Stimulated activated effector memory CD8-positive, alpha-beta T cell treated with anti-CD3 and anti-CD28 coated beads, Interleukin-12 subunit alpha, Interleukin-12 subunit beta, amount 100 ng/mL, for 72 hours (primary cell): ENCODE data around the gene DCAF6.
A peak's percentile ranks its signal among the peaks of the same experiment; 100 is the strongest.

ENCODE experiments used
- ATAC-seq: fragments of 150-1000 bp; cut with Tn5 transposase; 2 replicates; pipeline ENCODE4 v1.10.0; 2021
- DNase-seq, 2 donors: peaks; one replicate each; pipeline ENCODE4 v3.0.0; 2021 to 2022; ENCODE audit warnings: low spot score in 2 of 2
- H3K27ac Mint-ChIP-seq: one replicate; pipeline ENCODE4 v1.8.0; 2022; ENCODE audit warnings: mild to moderate bottlenecking, mixed read lengths
- H3K36me3 Mint-ChIP-seq: one replicate; pipeline ENCODE4 v1.8.0; 2022; ENCODE audit warnings: mild to moderate bottlenecking, mixed read lengths
- H3K4me1 Mint-ChIP-seq: one replicate; pipeline ENCODE4 v1.8.0; 2022; ENCODE audit warnings: mixed read lengths
- H3K4me3 Mint-ChIP-seq: one replicate; pipeline ENCODE4 v1.8.0; 2022; ENCODE audit warnings: mild to moderate bottlenecking, mixed read lengths
- H3K9me3 Mint-ChIP-seq: one replicate; pipeline ENCODE4 v1.8.0; 2022; ENCODE audit warnings: mixed read lengths

DCAF6 gene

GRCh38 chr1:167934426-167935215 lies 1.9 kb upstream of the DCAF6 start:
- peak overlapping the region; percentile 93 for H3K27ac Mint-ChIP-seq
- DNase-seq (no peak), ATAC-seq (no peak)
- peaks cover 25% of the 10 kb centered on the region for H3K4me1 Mint-ChIP-seq
- peaks cover 24% of the 10 kb centered on the region for H3K36me3 Mint-ChIP-seq
- H3K4me3 Mint-ChIP-seq: peak overlapping the region; percentile 80
- H3K9me3 Mint-ChIP-seq: no peaks in the 10 kb centered on the region

GRCh38 chr1:167935216-167936067 lies 1.0 kb upstream of the DCAF6 start:
- Mint-ChIP-seq H3K4me3 (peak overlapping the region; percentile 80), H3K4me1 (peaks cover 25% of the 10 kb centered on the region), H3K36me3 (peaks cover 24% of the 10 kb centered on the region), H3K9me3 (no peaks in the 10 kb centered on the region), H3K27ac (peak overlapping the region; percentile 93)
- ATAC-seq: peak; percentile 44
- peak; percentile 25 to 83 for DNase-seq

GRCh38 chr1:167936930-167937708 lies 636 bp downstream of the DCAF6 start, which contains the start of gene MPC2:
TSS of gene MPC2 (minus strand) at chr1:167937072. CDS start at chr1:167935841, 1,231 bp downstream.
- Mint-ChIP-seq H3K4me3 (peak within 1 kb of the TSS; percentile 80), H3K9me3 (no peaks in the 10 kb centered on the region), H3K27ac (peak within 1 kb of the TSS; percentile 93), H3K36me3 (peaks cover 24% of the 10 kb centered on the region), H3K4me1 (peaks cover 25% of the 10 kb centered on the region)
- DNase-seq: peak in 1 of 2 donors; percentile 58
- peak; percentile 6 for ATAC-seq

GRCh38 chr1:167937709-167938010 lies 1.2 kb downstream of the DCAF6 start:
- Mint-ChIP-seq H3K36me3 (peaks cover 24% of the 10 kb centered on the region), H3K27ac (peak overlapping the region; percentile 93), H3K9me3 (no peaks in the 10 kb centered on the region), H3K4me1 (peaks cover 25% of the 10 kb centered on the region), H3K4me3 (peak overlapping the region; percentile 80)
- no peak for ATAC-seq
- DNase-seq: no peak

GRCh38 chr1:167938080-167938636 lies 1.7 kb downstream of the DCAF6 start:
- no peak for ATAC-seq
- H3K36me3 Mint-ChIP-seq: peaks cover 24% of the 10 kb centered on the region
- DNase-seq: no peak
- H3K4me1 Mint-ChIP-seq: peaks cover 25% of the 10 kb centered on the region
- peak overlapping the region; percentile 93 for H3K27ac Mint-ChIP-seq
- H3K4me3 Mint-ChIP-seq: peak overlapping the region; percentile 80
- H3K9me3 Mint-ChIP-seq: no peaks in the 10 kb centered on the region

GRCh38 chr1:167940264-167940663 lies 3.8 kb downstream of the DCAF6 start:
- H3K9me3 Mint-ChIP-seq: no peaks in the 10 kb centered on the region
- DNase-seq: no peak
- H3K36me3 Mint-ChIP-seq: peaks cover 20% of the 10 kb centered on the region
- no peak overlapping the region for H3K4me3 Mint-ChIP-seq
- peaks cover 19% of the 10 kb centered on the region for H3K4me1 Mint-ChIP-seq
- no peak overlapping the region for H3K27ac Mint-ChIP-seq
- ATAC-seq: no peak

GRCh38 chr1:167943541-167943940 lies 7.1 kb downstream of the DCAF6 start:
- Mint-ChIP-seq H3K9me3 (no peaks in the 10 kb centered on the region), H3K4me1 (peaks cover 33% of the 10 kb centered on the region), H3K4me3 (no peak overlapping the region), H3K36me3 (no peaks in the 10 kb centered on the region), H3K27ac (no peak overlapping the region)
- ATAC-seq (no peak), DNase-seq (no peak)

- Mint-ChIP-seq H3K36me3 (peaks cover 9% of the 10 kb centered on the region), H3K4me1 (peaks cover 33% of the 10 kb centered on the region), H3K4me3 (no peak overlapping the region), H3K27ac (peak overlapping the region; percentile 62), H3K9me3 (no peaks in the 10 kb centered on the region)
- DNase-seq: no peak
- no peak for ATAC-seq
Measured at GRCh38 chr1:167947733-167948132, 11.2 kb downstream of the DCAF6 start.

GRCh38 chr1:167949785-167950184 lies 13.3 kb downstream of the DCAF6 start:
- ATAC-seq (no peak), DNase-seq (no peak)
- peaks cover 26% of the 10 kb centered on the region for H3K4me1 Mint-ChIP-seq
- H3K4me3 Mint-ChIP-seq: no peak overlapping the region
- no peak overlapping the region for H3K27ac Mint-ChIP-seq
- peaks cover 29% of the 10 kb centered on the region for H3K36me3 Mint-ChIP-seq
- no peaks in the 10 kb centered on the region for H3K9me3 Mint-ChIP-seq

GRCh38 chr1:167950569-167950968 lies 14.1 kb downstream of the DCAF6 start:
- Mint-ChIP-seq H3K4me1 (peaks cover 19% of the 10 kb centered on the region), H3K9me3 (no peaks in the 10 kb centered on the region), H3K27ac (no peak overlapping the region), H3K36me3 (peaks cover 37% of the 10 kb centered on the region), H3K4me3 (no peak overlapping the region)
- ATAC-seq (no peak), DNase-seq (no peak)

- Mint-ChIP-seq H3K36me3 (peaks cover 42% of the 10 kb centered on the region), H3K9me3 (no peaks in the 10 kb centered on the region), H3K27ac (no peak overlapping the region), H3K4me1 (no peaks in the 10 kb centered on the region), H3K4me3 (no peak overlapping the region)
- ATAC-seq (no peak), DNase-seq (no peak)
Measured at GRCh38 chr1:167955915-167956314, 19.4 kb downstream of the DCAF6 start.

- DNase-seq: no peak
- H3K9me3 Mint-ChIP-seq: no peaks in the 10 kb centered on the region
- no peak overlapping the region for H3K4me3 Mint-ChIP-seq
- H3K4me1 Mint-ChIP-seq: peaks cover 6% of the 10 kb centered on the region
- peaks cover 49% of the 10 kb centered on the region for H3K36me3 Mint-ChIP-seq
- ATAC-seq: no peak
- H3K27ac Mint-ChIP-seq: no peak overlapping the region
Measured at GRCh38 chr1:167957710-167958109, 21.2 kb downstream of the DCAF6 start.

- Mint-ChIP-seq H3K36me3 (peaks cover 46% of the 10 kb centered on the region), H3K27ac (no peak overlapping the region), H3K4me3 (no peak overlapping the region), H3K9me3 (no peaks in the 10 kb centered on the region), H3K4me1 (peaks cover 14% of the 10 kb centered on the region)
- no peak for ATAC-seq
- no peak for DNase-seq
Measured at GRCh38 chr1:167964646-167965045, 28.2 kb downstream of the DCAF6 start.

- Mint-ChIP-seq H3K4me3 (no peak overlapping the region), H3K27ac (no peak overlapping the region)
Measured at GRCh38 chr1:167966050-167966449, 29.6 kb downstream of the DCAF6 start.

GRCh38 chr1:167968569-167968968 lies 32.1 kb downstream of the DCAF6 start:
- no peak for DNase-seq
- Mint-ChIP-seq H3K9me3 (no peaks in the 10 kb centered on the region), H3K4me1 (peaks cover 8% of the 10 kb centered on the region), H3K27ac (no peak overlapping the region), H3K36me3 (peaks cover 43% of the 10 kb centered on the region), H3K4me3 (no peak overlapping the region)
- no peak for ATAC-seq

More at GRCh38 chr1:167966050-167966449, 29.6 kb downstream of the DCAF6 start:
- DNase-seq: no peak
- Mint-ChIP-seq H3K9me3 (no peaks in the 10 kb centered on the region), H3K36me3 (peaks cover 52% of the 10 kb centered on the region), H3K4me1 (peaks cover 14% of the 10 kb centered on the region)
- no peak for ATAC-seq
